IPS-NIHi11 (cell line): Measurements from ENCODE around the gene MCF2L2.
A peak's percentile ranks its signal among the peaks of the same experiment; 100 is the strongest.
"Not testable (repeated sequence)": the region's sequence is repeated elsewhere in the genome, so short reads cannot be mapped to it uniquely, and the experiment has no call there.

ENCODE experiments used
- DNase-seq: peaks from one replicate; pipeline ENCODE4 v3.0.0; 2012; ENCODE audit warnings: mixed read lengths, low spot score

Gene MCF2L2

GRCh38 chr3:183428447-183429211, at the start of gene MCF2L2:
Gene MCF2L2 (minus strand): TSS chr3:183428619. CDS start chr3:183427977, 642 bp downstream.
- DNase-seq: peak; percentile 91

GRCh38 chr3:183477801-183478456, 49.5 kb upstream of the MCF2L2 start:
- no peak for DNase-seq

GRCh38 chr3:183475764-183476162, 47.3 kb upstream of the MCF2L2 start:
- DNase-seq: not testable (repeated sequence)

- no peak for DNase-seq
Observed at GRCh38 chr3:183475016-183475763, 46.8 kb upstream of the MCF2L2 start.

- DNase-seq: no peak
Observed at GRCh38 chr3:183473969-183474368, 45.5 kb upstream of the MCF2L2 start.

- no peak for DNase-seq
Observed at GRCh38 chr3:183472155-183472554, 43.7 kb upstream of the MCF2L2 start.

- no peak for DNase-seq
Observed at GRCh38 chr3:183468424-183468823, 40.0 kb upstream of the MCF2L2 start.

GRCh38 chr3:183466575-183466974, 38.2 kb upstream of the MCF2L2 start:
- no peak for DNase-seq

- not testable (repeated sequence) for DNase-seq
Observed at GRCh38 chr3:183465710-183466109, 37.3 kb upstream of the MCF2L2 start.

GRCh38 chr3:183464480-183464879, 36.1 kb upstream of the MCF2L2 start:
- DNase-seq: no peak

GRCh38 chr3:183460081-183461055, 31.9 kb upstream of the MCF2L2 start:
- no peak for DNase-seq

- DNase-seq: no peak
Observed at GRCh38 chr3:183455089-183455488, 26.7 kb upstream of the MCF2L2 start.

- DNase-seq: no peak
Observed at GRCh38 chr3:183454064-183454463, 25.6 kb upstream of the MCF2L2 start.

- no peak for DNase-seq
Observed at GRCh38 chr3:183449791-183450190, 21.4 kb upstream of the MCF2L2 start.

GRCh38 chr3:183449391-183449790, 21.0 kb upstream of the MCF2L2 start:
- peak; percentile 15 for DNase-seq

GRCh38 chr3:183448369-183449128, 20.1 kb upstream of the MCF2L2 start:
- no peak for DNase-seq

- peak; percentile 96 for DNase-seq
Observed at GRCh38 chr3:183447206-183448001, 19.0 kb upstream of the MCF2L2 start.

- no peak for DNase-seq
Observed at GRCh38 chr3:183446838-183447205, 18.4 kb upstream of the MCF2L2 start.

GRCh38 chr3:183444748-183445147, 16.3 kb upstream of the MCF2L2 start:
- no peak for DNase-seq
